H1 (cell line): ENCODE data around the gene RNU7-1.
A peak's percentile ranks its signal among the peaks of the same experiment; 100 is the strongest.

Source experiments
- BRCA1 ChIP-seq: IDR thresholded peaks from 2 replicates; pipeline ENCODE4 v1.6.1; 2012; ENCODE audit warnings: low read depth, low read length, improper control_type of control experiment
- CEBPB ChIP-seq: IDR thresholded peaks from 2 replicates; pipeline ENCODE4 v1.6.1; 2012; ENCODE audit warnings: low read depth, low read length
- CREB1 ChIP-seq: IDR thresholded peaks from 2 replicates; pipeline ENCODE4 v1.6.1; 2012; ENCODE audit warnings: inconsistent platforms
- CTCF ChIP-seq, 3 experiments: IDR thresholded peaks; 1 replicate in 2 of 3; 2 replicates in 1 of 3; pipeline versions ENCODE4 v1.5.1 to v1.6.1; 2011; ENCODE audit warnings: low read length in 3 of 3, mild to moderate bottlenecking in 3 of 3, inconsistent platforms in 2 of 3, low read depth in 1 of 3, moderate library complexity in 1 of 3; ENCODE audit not compliant: insufficient read depth in 1 of 3; ENCODE audit errors: control extremely low read depth in 1 of 3
- EGR1 ChIP-seq: IDR thresholded peaks from 2 replicates; pipeline ENCODE4 v1.6.1; 2011; ENCODE audit warnings: low read depth, low read length, borderline replicate concordance
- EZH2 ChIP-seq: fragments of 200-600 bp; sonication (generic); IDR thresholded peaks from 2 replicates; pipeline ENCODE4 v1.7.1; 2012; ENCODE audit warnings: low read depth, mild to moderate bottlenecking, moderate library complexity, low read length, inconsistent platforms; ENCODE audit not compliant: severe bottlenecking
- GABPA ChIP-seq: IDR thresholded peaks from 2 replicates; pipeline ENCODE4 v1.6.1; 2011; ENCODE audit warnings: mild to moderate bottlenecking, low read length, moderate library complexity, borderline replicate concordance; ENCODE audit not compliant: insufficient read depth
- MAFK ChIP-seq: IDR thresholded peaks from 2 replicates; pipeline ENCODE4 v1.6.1; 2012; ENCODE audit warnings: low read depth, mild to moderate bottlenecking, improper control_type of control experiment, low read length
- POLR2A ChIP-seq, 2 experiments: IDR thresholded peaks; 1 replicate in 1 of 2; 2 replicates in 1 of 2; pipeline ENCODE4 v1.6.1; 2011; ENCODE audit warnings: low read depth in 2 of 2, low read length in 2 of 2, mild to moderate bottlenecking in 2 of 2; ENCODE audit errors: control extremely low read depth in 1 of 2
- POLR2AphosphoS5 ChIP-seq: IDR thresholded peaks from 2 replicates; pipeline ENCODE4 v1.6.1; 2011; ENCODE audit warnings: low read depth, low read length
- RAD21 ChIP-seq, 2 experiments: IDR thresholded peaks in 1 of 2; conservative IDR thresholded peaks in 1 of 2; 2 replicates each; pipeline ENCODE4 v1.6.1; 2011; ENCODE audit warnings: low read depth in 2 of 2, low read length in 2 of 2, improper control_type of control experiment in 1 of 2, inconsistent platforms in 1 of 2, mild to moderate bottlenecking in 1 of 2, moderate library complexity in 1 of 2
- TEAD4 ChIP-seq: IDR thresholded peaks from 2 replicates; pipeline ENCODE4 v1.6.1; 2012; ENCODE audit warnings: low read depth, low read length, inconsistent platforms, mixed read lengths
- USF2 ChIP-seq: IDR thresholded peaks from 2 replicates; pipeline ENCODE4 v1.6.1; 2011; ENCODE audit warnings: low read length, improper control_type of control experiment
- TF ChIP-seq, protein P1 (sequence below): IDR thresholded peaks from 2 replicates; pipeline ENCODE4 v1.6.1; 2012; ENCODE audit warnings: inconsistent platforms

GRCh38 chr12:6939191-6939540 is 4.5 kb upstream of the RNU7-1 start:
- TF ChIP-seq CEBPB, result no peak
- TF ChIP-seq POLR2A (IDR thresholded peaks at IDR 0.05; ENCODE audit: control extremely low read depth in 1 of 2, low read depth in 2 of 2, low read length in 2 of 2), result 0 out of 3 replicates have a peak, but pooled peaks of 1 of the 2 experiments have one; percentile 4
- TF ChIP-seq, protein P1, sequence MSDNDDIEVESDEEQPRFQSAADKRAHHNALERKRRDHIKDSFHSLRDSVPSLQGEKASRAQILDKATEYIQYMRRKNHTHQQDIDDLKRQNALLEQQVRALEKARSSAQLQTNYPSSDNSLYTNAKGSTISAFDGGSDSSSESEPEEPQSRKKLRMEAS, result no peak
- TF ChIP-seq RAD21 (IDR thresholded peaks at IDR 0.05 in 1 of 2, conservative IDR thresholded peaks at IDR 0.05 in 1 of 2; ENCODE audit: low read depth in 2 of 2, low read length in 2 of 2), result no peak
- no peak for TF ChIP-seq EGR1
- no peak for TF ChIP-seq TEAD4
- TF ChIP-seq CTCF (IDR thresholded peaks at IDR 0.05; ENCODE audit: control extremely low read depth in 1 of 3, insufficient read depth in 1 of 3, low read depth in 1 of 3, low read length in 3 of 3), result no peak
- TF ChIP-seq GABPA, result no peak
- no peak for TF ChIP-seq POLR2AphosphoS5
- TF ChIP-seq CREB1, result no peak
- TF ChIP-seq EZH2, result no peak
- no peak for TF ChIP-seq USF2
- TF ChIP-seq BRCA1, result no peak
- TF ChIP-seq MAFK, result no peak
